ENCODE results near the gene TMOD2.

TMOD2 gene

GRCh38 chr15:51750792-51751696, at the start of gene TMOD2:
Gene TMOD2, plus strand, starts transcription at chr15:51751597. Its CDS starts 14,845 bp downstream, at chr15:51766442.
- DNase-seq (ENCODE audit: low spot score), result peak; percentile 57

GRCh38 chr15:51702710-51703109, 48.7 kb upstream of the TMOD2 start:
- no peak for DNase-seq (ENCODE audit: low spot score)

GRCh38 chr15:51706291-51706690, 45.1 kb upstream of the TMOD2 start:
- no peak for DNase-seq (ENCODE audit: low spot score)

DNA sequence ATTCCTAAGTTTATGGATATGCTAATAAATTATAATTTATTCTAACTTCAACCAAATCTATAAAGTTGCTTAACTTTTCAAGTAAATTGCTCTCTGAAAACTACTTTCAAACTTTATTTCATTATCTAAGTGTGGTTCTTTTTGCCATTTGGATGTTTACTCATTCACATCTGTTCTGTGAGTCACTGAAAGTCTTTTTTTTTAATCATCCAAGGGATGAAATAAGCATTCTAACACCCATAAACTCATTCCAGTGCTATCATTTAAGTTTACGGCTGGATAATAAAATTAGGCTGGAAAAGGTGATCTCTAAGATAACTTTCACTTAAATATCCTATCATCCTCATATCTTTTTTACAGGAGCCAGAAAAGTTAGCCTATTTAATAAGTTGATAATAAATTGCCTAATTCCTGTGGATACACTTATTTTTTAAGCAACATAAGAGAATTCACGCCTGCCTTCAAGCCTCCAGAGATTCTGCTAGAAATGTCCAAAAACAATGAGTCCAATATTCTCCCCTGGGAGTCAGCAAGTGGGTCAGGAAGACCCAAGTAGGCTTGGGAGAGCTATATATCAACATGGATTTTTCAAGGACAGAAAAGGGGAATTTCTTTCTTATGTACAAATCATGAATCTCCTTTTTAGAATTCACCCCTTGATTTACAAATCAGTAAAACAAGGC, 44.3 kb upstream of the TMOD2 start:
- DNase-seq (ENCODE audit: low spot score), result no peak

DNA sequence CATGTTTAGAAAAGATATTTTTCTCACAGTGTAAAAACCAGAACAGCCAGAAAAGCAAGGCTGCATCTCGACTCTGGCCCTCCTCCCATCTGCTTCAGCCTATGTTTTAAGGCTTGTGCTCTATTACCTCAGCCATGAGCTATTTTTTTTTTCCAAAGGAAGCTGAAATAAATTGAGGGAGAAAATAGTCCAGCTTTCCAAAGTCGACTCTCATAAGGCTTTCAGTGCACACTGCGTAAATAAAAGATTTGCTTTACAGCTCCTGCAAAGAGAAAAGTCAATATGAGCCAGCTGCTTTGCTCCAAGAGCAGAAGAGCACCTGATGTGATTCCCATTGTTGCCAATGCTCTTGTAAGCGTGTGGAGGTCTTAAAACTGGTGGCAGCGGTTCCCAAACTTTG, 43.4 kb upstream of the TMOD2 start:
- no peak for DNase-seq (ENCODE audit: low spot score)

GRCh38 chr15:51709031-51709430, 42.4 kb upstream of the TMOD2 start:
- no peak for DNase-seq (ENCODE audit: low spot score)

- DNase-seq (ENCODE audit: low spot score), result no peak
These were observed 37.2 kb upstream of the TMOD2 start for GRCh38 chr15:51714162-51714561.

GRCh38 chr15:51714911-51715310, 36.5 kb upstream of the TMOD2 start:
- no peak for DNase-seq (ENCODE audit: low spot score)

DNA sequence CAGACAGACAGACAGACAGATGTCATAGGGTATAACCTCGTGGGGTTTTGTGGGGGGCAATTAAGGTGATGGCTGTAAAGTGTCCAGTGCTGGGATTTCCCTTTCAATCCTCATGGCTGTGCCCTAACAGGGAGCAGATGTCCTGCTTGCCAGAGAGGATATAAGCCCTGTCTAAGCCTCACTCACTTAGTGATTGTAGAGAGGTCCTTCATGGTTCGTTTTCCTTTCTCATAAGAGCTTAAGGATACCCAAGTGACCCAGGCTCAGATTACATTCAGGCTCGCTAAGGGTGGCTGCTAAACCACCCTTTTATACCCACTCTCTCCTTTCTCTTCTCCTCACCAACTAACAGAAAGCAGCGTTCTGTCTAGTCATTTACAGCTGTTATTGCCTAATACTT, 33.2 kb upstream of the TMOD2 start:
- no peak for DNase-seq (ENCODE audit: low spot score)

DNA sequence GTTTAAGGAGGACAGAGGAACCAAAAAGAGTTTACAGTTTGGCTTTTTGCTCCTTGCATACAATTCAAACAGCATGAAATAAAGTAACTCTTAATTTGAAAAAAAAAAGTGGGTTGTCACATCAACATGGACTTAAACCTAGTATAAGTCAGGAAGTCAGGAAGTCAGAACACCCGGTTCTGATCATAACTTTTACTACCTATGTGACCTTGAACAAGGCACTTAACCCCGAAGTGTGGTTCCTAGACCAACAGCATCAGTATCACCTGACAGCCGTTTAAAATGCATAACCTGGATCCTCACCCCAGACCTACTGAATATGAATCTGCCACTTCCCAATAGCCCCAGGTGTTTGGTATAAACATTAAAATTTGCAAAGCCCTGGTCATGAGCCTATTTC, 32.7 kb upstream of the TMOD2 start:
- DNase-seq (ENCODE audit: low spot score), result no peak

DNA sequence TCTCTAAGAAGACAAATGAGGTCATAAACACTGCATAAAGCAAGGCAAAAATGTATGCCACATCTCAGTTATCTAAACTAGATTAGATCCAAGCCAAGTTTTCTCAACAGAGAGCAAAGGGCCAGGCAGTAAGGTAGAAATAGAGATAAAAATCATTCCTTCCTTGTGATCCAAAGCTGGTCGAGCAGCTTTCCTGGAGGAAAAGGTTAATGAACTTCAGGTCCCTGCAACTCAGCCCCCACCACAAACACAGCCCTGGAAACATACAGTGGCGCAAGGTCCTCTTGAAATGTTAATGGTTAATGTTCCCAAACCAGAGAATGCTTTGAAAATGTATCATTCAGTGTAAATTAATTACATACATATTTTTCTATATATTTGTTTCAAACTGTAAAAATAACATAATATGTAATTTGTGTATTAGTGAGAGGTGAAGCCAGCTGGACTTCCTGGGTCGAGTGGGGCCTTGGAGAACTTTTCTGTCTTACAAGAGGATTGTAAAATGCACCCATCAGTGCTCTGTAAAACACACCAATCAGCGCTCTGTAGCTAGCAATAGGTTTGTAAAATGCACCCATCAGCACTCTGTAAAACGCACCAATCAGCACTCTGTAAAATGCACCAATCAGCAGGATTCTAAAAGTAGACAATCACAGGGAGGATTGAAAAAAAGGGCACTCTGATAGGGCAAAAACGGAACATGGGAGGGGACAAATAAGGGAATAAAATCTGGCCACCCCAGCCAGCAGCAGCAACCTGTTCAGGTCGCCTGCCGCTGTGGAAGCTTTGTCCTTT, 31.0 kb upstream of the TMOD2 start:
- no peak for DNase-seq (ENCODE audit: low spot score)

- DNase-seq (ENCODE audit: low spot score), result no peak
These were observed 30.0 kb upstream of the TMOD2 start for GRCh38 chr15:51721199-51721960.

GRCh38 chr15:51724199-51724598, 27.2 kb upstream of the TMOD2 start:
- DNase-seq (ENCODE audit: low spot score), result no peak

GRCh38 chr15:51724673-51725072, 26.7 kb upstream of the TMOD2 start:
- no peak for DNase-seq (ENCODE audit: low spot score)

GRCh38 chr15:51726302-51727073, 24.9 kb upstream of the TMOD2 start:
- DNase-seq (ENCODE audit: low spot score), result peak; percentile 51

DNA sequence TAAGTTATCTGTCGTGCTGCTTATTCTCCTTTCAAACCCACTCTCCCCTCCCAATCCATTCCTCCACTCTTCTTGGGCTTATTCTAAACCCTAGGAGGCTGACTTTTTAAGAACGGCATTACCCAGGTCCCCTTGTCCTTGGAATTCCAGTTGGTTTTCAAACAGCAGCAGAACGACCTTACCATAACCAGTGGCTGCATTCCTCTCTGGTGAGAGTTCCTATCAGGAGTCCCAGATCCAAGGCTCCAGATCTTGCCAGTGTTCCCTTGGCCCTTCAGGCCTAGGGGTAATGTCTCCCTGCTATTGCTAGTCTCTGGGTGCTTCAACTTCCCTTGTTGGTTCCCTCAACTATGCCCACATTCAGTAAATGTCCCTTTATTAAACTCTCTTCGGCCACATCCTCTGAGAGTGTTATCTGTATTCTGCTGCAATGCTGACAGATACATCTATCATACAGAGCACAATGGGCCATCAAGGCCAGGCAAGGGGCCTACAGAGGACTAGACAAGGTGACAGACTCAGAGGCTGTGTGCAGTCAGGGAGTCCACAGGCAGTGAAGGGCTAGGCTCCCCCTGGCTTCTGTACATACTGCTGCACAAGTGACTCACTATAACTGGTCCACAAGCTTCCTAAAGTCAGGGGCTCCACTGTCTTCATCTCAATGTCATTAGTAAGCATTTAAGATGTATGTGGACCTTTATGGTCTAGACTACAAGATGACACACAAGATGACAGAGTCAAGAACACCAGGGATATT, 24.1 kb upstream of the TMOD2 start:
- DNase-seq (ENCODE audit: low spot score), result no peak

GRCh38 chr15:51731549-51732267, 19.7 kb upstream of the TMOD2 start:
- peak; percentile 57 for DNase-seq (ENCODE audit: low spot score)

DNA sequence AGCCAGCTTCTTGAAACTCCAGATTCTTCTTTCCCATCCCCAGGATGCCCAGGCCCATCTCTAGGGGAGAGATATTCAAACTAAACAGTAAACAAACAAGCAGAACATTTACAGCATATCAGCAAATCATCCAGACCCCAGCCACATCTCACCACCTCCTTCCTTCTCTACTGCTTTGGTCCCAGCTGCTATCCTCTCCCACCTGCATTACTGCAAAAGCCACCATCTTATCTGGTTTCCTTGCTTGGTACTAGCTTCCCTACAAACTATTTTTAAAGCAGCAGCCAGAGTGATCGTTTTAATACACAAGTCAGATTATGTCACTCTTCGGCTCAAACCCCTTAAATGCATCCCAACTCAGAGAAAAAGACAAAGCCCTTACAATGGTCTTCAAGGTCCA, 18.8 kb upstream of the TMOD2 start:
- DNase-seq (ENCODE audit: low spot score), result no peak

GRCh38 chr15:51735228-51736010, 16.0 kb upstream of the TMOD2 start:
- no peak for DNase-seq (ENCODE audit: low spot score)
